ENCODE results near the gene ZNF134.

ZNF134 gene

GRCh38 chr19:57637379-57637778 lies 23.3 kb downstream of the ZNF134 start:
- in situ Hi-C loops (cut with MboI; ENCODE audit: low sequenced_read_pairs): no loop called here

GRCh38 chr19:57641715-57642234 lies 27.7 kb downstream of the ZNF134 start:
- in situ Hi-C loops (cut with MboI; ENCODE audit: low sequenced_read_pairs): no loop called here

- in situ Hi-C loops (cut with MboI; ENCODE audit: low sequenced_read_pairs): no loop called here
These were observed 28.5 kb downstream of the ZNF134 start for GRCh38 chr19:57642396-57643046.

- in situ Hi-C loops (cut with MboI; ENCODE audit: low sequenced_read_pairs): no loop called here
These were observed 29.7 kb downstream of the ZNF134 start for GRCh38 chr19:57643734-57644133.

GRCh38 chr19:57648331-57649003 lies 34.4 kb downstream of the ZNF134 start:
- in situ Hi-C loops (cut with MboI; ENCODE audit: low sequenced_read_pairs): no loop called here

GRCh38 chr19:57651654-57651996 lies 37.6 kb downstream of the ZNF134 start:
- in situ Hi-C loops (cut with MboI; ENCODE audit: low sequenced_read_pairs): no loop called here

- in situ Hi-C loops (cut with MboI; ENCODE audit: low sequenced_read_pairs): no loop called here
These were observed 39.6 kb downstream of the ZNF134 start for GRCh38 chr19:57653689-57654088.

- in situ Hi-C loops (cut with MboI; ENCODE audit: low sequenced_read_pairs): no loop called here
These were observed 41.4 kb downstream of the ZNF134 start for GRCh38 chr19:57655443-57655842.

GRCh38 chr19:57656346-57656745 lies 42.3 kb downstream of the ZNF134 start:
- in situ Hi-C loops (cut with MboI; ENCODE audit: low sequenced_read_pairs): no loop called here

- in situ Hi-C loops (cut with MboI; ENCODE audit: low sequenced_read_pairs): no loop called here
These were observed 50.5 kb downstream of the ZNF134 start for GRCh38 chr19:57664269-57665127.

GRCh38 chr19:57665261-57665806 lies 51.3 kb downstream of the ZNF134 start:
- in situ Hi-C loops (cut with MboI; ENCODE audit: low sequenced_read_pairs): no loop called here

- in situ Hi-C loops (cut with MboI; ENCODE audit: low sequenced_read_pairs): no loop called here
These were observed 53.2 kb downstream of the ZNF134 start for GRCh38 chr19:57667228-57667627.

- in situ Hi-C loops (cut with MboI; ENCODE audit: low sequenced_read_pairs): no loop called here
These were observed 54.6 kb downstream of the ZNF134 start, which contains the start of gene ZSCAN4 for GRCh38 chr19:57668635-57669034. Gene ZSCAN4 (plus strand): TSS chr19:57668935. CDS start chr19:57676146, 7,211 bp downstream.

- in situ Hi-C loops (cut with MboI; ENCODE audit: low sequenced_read_pairs): no loop called here
These were observed 57.3 kb downstream of the ZNF134 start for GRCh38 chr19:57671124-57671895.

- in situ Hi-C loops (cut with MboI; ENCODE audit: low sequenced_read_pairs): no loop called here
These were observed 58.4 kb downstream of the ZNF134 start for GRCh38 chr19:57672466-57672865.
